ENCODE results near the gene RNF152. TPM values are rescaled to one million over a fixed set of nuclear protein-coding genes. Genes with fewer than 3 reads are reported as not detected.

Gene RNF152, protein sequence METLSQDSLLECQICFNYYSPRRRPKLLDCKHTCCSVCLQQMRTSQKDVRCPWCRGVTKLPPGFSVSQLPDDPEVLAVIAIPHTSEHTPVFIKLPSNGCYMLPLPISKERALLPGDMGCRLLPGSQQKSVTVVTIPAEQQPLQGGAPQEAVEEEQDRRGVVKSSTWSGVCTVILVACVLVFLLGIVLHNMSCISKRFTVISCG
- 0.51 and 0.63 TPM in 2 replicates for total RNA-seq (2014; rRNA removed)
- 0.34 TPM for polyA plus RNA-seq (2012)

DNA sequence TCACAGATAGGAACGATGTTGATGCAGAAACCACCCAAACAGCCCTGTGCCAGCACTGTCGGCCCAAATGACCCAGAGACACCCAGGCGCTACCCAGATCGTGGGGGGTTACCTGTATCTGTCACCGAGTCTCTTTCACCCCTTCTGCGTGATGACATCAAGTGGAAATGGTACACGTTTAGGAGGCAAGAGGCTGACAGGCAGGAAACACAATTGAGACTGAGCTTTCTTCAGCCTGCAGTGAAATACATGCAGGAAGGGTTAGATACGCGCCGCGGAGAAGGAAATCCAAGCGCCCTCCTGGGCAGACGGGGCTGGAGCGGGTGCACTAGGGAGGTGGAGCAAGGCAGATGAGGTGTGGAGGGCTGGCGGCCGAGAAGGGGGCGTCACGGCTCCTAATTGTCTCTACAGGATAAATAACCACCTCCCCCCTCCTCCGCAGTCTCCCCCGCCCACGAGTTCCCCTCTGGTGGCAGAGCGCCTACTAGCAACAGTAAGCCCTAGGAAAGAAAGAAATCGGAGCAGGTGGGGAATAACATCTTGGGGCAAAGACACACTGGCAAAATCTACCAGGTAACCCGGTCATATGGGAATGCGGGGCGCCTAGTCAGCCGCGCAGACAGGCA lies at the start of gene RNF152:
TSS of gene RNF152 (minus strand) at position 325 of the 626 bp plus-strand sequence. CDS start 76,544 bp downstream, outside the sequence.
- DNase-seq (ENCODE audit: low read depth), result no peak

DNA sequence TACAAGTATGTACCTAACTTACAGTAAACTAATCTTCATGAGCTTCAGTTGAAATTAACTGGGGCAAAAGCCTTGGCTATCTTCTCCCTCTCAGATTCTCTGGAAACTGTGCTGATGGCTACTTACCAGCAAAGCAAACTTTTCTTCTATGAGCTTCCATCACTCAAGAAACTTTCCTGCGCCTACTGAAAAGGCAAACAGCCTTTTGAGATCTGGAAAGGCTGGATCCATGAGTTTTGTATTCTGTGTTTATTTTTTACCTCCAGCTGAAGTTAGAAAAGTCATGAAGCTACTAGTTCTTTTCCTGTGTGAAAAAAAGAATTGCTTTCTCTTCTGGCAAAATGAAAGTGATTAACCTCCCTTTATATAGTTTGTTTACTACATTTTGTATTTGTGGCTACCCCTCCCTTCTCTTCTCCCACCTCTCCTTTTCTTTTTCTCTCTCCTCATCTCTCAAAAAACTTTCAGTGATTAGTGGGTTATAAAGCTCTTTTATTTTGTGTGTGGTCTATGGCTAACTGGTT lies 49.2 kb upstream of the RNF152 start:
- DNase-seq (ENCODE audit: low read depth), result no peak

DNA sequence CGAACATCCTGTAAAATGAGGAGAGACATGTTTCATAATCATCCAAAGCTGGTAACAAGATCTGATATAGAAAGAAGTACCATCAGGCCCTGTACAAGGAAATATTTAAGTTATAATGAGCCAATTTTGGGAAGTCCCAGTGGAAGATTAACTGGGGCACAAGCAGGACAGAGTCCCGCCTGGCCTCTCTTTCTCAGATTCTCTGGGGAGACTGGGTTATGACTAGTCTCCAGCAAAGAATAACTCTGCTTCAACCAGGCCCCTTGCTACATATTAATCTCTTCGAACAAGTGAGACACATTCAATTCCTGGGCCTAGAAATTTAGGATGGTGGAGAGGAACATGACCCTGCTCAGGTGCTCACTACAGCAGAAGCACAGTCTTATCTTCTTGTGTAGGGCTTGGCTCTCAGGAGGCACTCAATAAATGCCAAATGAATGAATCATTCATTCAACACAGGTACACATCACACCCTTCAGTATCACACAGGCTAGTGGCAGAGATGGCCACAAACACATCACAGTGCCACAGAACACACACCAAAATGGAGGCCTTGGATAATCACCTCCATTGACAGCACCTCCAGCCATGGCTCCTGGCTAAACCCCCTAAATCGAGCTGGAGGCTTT lies 46.4 kb upstream of the RNF152 start:
- no peak for DNase-seq (ENCODE audit: low read depth)

DNA sequence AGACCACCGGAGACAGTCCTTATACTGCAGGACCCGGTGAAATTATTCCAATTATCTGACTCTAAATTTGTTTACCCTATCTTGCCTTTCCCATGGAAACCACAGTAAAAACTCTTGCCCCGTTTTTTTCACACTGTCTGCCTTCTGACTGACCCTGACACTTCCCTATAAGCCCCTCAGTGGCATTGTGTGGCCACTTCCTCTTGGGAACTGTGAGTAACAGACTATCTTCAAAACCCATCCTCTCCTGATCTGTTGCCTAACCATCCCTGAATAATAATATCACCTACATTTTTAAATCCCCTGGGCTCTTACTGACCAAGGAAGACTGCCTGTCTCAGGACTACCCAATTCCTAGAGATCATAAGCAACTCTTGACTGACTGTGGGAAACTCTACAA lies 42.6 kb upstream of the RNF152 start:
- DNase-seq (ENCODE audit: low read depth), result no peak

DNA sequence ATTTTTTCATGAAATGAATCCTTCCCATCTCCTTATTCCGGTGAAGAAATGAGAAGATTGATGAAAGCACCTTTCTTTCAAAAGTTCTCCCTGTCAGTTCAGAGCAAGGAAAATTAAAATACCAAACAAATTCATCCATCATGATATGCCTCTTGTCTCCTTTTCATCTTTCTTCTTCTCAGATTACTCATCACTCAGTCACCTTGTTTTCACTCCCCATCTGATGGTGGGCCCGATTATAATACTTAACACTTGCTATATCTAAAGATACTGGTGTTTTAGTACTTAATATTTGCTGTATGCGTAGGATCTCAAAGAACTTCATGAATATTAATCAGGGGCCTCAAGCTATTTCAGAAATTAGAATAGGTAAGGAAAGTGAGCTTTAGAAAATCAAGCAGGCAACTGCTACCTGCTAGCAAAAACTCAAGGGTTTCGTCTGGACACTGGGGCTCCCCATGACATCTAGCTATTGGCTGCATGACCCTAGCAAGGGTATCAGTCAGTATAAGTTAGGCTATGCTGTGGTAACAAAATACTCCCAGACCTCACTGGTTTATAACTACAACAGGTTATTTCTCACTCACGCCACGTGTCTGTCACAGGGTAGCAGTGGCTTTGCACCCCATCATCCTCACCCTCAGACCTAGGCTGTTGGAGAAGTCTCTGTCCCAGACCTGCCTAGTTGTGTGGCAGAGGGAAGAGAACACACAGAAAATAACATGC lies 39.0 kb upstream of the RNF152 start:
- DNase-seq (ENCODE audit: low read depth), result no peak

DNA sequence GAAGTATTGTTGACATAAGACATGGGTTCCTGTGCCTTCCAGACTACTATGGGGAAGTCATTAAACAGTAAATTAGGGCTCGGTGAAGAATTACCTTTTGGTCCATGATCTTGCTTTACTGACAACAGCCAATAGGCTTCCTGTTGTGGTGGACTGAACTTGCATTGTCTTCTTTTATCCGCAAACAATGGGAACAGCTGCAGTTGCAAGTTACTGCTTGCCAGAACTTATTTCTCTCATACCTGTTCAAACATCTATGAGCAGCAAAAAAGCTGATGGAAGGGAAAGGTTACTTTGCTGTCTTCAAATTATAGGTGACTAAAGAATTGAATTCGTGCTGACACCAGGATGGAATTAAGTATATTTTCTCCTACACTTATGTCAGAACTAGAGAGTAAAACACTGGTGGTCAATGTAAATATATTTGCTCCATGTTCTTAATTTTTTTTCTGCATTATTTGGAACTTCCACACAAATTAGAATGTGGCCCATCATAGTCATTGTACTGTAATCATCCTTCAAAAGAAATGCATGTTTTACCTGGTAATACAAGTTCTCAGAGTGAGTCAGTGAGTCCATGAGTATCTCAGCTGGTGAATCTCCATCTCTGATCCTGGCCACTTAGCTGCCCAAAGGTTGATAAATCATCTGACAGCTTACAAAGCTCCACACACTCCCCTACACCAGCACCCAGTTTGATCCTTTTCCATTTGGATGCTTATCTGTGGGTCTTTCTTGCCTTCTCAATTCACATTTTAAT lies 37.3 kb upstream of the RNF152 start:
- no peak for DNase-seq (ENCODE audit: low read depth)

DNA sequence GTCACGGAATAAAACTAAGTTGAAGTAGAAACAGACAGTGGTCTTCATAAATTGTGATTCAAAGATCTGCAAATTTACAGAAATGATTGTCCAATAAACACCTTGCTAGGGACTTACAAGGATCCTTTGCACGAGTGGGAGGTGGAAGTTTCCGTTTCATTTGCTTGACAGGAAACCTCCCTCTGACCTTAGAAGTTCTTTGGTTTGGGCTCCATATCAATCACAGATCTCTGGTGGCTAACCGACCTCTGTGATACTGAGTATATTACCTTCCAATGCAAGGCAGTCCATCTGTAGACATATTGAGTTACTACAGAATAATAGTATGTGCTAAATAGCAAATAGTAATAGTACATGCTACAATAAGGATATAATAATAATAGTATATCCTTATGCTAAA lies 33.7 kb upstream of the RNF152 start:
- DNase-seq (ENCODE audit: low read depth), result no peak

DNA sequence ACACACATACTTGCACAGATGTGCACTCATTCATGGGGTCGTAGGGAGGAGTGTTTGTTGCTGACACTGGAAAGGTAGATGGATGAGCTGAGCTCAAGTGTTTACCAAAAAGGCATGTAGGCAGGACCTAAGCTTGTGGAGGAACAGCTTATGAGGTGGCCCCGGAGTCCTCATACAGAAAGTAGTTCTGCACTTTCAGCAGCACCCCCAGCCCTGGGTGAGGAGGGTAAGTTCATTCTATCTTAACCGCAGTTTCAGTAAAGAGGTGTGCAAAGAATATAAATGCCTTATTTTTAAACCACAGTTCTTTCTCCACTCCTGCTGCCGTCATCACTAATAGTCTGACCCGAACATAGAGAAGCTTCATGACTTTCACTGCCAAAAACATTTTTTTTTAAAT lies 31.7 kb upstream of the RNF152 start:
- no peak for DNase-seq (ENCODE audit: low read depth)

DNA sequence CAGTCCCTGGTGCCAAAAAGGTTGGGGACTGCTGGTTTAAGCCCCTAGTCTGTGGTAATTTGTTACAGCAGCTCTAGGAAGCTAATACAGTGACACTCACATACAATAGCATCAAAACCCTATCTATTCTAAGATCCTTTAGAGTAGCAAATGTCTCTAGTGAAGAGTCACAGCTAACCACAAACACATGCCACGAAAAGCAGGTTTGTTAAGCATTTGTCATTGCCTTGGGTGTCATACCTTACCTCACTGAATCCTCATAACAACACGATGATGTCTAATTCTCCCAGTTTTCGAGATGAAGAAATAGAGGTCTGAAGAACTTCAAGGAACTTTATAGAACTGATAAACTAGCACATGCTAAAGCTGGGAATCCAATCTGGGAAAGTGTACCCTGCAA lies 29.6 kb upstream of the RNF152 start:
- DNase-seq (ENCODE audit: low read depth), result no peak

DNA sequence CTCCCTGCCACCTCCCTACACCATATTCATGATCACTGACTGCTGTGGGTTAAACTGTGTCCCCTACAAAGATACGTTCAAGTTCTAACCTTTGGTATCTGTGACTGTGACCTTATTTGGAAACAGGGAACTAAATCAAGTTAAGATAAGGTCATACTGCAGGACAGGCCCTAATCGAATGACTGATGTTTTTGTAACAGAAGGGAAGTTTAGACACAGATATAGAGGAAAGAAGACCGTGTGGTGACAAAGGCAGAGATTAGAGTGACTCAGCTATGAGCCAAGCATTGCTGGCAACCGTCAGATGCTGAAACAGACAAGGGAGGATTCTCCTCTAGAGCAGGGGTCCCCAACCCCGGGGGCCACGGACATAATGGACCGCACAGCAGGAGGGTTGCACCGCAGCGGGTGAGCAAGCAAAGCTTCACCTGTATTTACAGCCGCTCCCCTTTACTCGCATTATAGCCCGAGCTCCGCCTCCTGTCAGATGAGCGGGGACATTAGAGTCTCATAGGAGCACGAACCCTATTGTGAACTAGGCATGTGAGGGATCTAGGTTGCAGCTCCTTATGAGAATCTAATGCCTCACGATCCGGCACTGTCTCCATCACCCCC lies 28.9 kb upstream of the RNF152 start:
- DNase-seq (ENCODE audit: low read depth), result no peak

DNA sequence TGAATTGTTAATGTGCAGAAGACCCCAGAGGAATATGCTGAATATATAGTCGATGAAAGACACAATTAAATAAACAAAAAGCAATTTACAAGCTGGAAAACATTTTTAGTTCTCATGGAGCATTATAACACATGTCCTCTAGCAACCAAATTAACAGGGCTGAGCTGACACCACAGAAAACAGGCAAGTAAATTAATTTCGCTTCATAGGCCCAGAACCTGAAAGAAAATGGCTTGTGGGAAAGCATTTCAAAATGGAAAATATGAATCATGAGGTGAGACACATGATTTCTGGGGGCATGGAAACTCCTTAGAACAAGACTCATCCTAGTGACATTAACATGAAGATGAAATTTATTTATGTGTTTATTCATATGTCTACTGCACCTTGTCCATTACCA lies 25.0 kb upstream of the RNF152 start:
- DNase-seq (ENCODE audit: low read depth), result peak; percentile 13

DNA sequence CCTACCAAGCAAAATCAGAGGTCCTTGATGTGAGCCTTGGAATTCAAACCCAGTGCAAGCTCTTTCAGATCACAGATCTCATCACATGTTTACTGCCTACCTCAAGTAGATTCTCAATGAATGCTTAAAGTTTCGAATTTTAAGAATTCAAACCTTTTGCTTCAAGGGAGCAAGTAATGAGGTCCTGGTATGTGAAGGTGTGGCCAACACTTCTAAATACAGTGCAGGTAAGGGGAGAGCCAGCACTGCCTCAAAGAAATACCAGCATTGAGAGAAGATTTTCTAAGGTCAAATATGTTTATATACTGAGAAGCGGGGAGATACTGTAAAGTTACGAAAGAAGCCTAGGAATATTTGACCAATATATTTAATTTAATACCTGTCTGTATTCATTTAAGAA lies 19.7 kb upstream of the RNF152 start:
- no peak for DNase-seq (ENCODE audit: low read depth)

DNA sequence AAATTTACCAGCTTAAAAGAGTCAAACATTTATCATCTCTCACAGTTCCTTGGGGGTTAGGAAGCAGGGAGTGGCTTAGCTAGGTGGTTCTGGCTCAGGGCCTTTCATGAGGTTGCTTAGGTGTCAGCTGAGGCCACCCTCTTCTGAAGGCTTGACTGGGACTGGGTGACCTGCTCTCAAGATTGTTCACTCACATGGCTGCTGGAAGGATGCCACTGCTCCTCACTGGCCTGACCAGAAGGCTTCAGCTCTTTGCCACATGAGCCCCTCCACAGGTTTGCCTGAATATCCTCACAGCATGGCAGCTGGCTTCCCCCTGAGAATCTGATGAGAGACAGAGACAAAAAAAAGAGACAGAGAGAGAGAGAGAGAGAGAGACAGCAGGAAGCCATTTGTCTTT lies 17.3 kb upstream of the RNF152 start:
- DNase-seq (ENCODE audit: low read depth), result no peak

DNA sequence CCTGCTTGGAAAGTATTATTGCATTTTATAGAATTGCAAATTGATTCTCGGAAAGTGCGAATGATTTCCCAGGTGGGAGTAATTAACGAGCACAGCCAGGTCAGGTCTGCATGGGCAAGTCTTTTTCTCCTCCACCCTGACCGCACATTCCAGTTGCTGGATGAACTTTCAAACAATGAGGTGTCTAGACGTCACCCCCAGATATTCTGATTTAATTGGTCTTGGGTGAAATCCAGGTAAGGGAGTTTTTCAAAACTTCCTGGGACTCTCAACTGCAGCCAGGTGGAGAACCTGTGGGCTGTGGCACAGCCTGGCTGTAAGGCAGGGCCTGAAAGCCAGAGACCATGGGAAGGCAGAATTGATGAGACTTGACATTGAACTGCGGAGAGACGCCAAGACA lies 15.9 kb upstream of the RNF152 start:
- DNase-seq (ENCODE audit: low read depth), result no peak

DNA sequence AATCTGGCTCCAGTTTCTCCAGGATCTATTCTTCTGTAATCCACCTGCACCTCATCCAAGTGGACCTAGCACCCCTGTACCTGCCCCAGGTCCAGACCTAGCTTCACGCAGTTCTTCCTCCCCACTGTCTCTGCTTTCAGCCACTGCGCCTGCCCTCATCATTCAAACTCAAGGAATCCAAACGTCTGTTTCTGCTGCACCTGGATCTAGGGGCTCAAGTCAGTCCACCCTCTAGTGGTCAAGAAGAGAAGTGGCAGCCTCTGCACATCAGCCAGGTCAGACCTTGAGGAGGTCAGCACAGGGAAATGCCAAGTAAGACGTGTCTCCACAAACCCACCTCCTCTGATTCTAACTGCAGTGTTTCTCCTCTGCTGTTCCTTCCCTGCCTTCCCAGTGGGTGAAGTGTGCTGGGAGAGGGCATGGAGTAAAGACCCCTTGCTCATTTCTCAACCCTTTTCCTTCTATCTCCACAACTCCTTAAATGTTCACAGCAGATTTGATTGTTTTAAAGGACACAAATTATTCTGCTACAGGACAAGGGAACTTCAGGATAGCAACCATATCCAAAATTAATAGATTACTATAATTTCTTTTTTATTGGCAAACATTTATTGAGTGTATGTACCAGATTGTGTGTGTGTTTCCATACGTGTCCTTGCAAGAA lies 8.6 kb upstream of the RNF152 start:
- peak; percentile 53 for DNase-seq (ENCODE audit: low read depth)

DNA sequence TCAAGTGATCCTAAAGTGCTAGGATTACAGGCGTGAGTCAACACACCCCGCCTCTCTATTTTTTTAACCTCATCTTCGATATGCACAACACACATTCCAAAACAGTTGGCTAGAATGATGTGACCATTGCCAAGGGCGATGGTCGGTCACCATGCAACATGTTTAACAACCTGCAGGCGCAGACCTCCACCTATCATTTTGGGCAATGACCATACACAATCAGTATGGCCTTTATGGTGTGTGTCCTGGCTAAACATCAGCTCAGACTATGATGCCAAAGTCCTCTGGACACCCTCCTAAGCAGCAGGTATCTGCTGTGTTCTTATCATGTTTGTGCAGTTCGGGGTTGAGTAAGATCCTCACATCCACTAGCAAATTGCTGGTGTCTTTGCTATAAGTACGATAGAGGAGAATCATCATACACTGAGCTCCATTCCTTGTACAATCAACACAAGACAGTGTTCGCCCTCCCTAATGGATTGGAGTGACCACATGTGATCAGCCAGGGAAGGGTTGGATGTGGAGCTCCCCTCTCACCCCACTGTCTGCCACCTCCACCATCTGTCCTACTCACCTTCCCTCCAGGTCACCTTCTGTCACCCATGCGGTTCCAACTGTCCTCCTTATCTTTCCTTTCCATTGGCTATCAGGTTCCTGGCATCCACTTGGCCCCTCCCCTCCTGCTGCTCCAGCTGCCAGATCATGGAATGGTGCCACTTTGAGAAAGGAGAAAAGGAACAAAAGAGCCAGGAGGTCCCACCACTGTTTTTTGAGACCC lies 7.9 kb upstream of the RNF152 start:
- no peak for DNase-seq (ENCODE audit: low read depth)

DNA sequence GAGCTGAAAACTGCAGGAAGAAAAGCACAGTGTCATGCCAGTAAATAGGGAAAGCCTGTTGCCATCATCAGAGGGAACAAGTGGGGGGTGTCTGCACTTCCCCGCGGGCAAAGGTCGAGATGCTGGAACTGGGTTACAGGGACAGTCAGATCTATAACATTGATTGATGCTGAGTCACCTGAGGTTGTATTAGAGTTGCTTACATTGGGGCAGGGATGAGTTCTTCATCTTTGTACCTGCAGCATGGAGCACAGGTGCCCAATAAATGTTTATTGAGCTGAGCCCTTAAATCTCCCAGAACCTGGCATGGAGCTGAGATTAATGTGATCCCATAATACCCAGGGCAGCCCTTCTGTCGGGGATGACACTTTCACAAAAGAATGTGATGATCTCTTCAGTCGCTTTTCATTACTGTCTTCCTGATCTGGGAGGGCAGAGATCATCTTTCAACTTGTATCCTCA lies 5.9 kb upstream of the RNF152 start:
- no peak for DNase-seq (ENCODE audit: low read depth)

DNA sequence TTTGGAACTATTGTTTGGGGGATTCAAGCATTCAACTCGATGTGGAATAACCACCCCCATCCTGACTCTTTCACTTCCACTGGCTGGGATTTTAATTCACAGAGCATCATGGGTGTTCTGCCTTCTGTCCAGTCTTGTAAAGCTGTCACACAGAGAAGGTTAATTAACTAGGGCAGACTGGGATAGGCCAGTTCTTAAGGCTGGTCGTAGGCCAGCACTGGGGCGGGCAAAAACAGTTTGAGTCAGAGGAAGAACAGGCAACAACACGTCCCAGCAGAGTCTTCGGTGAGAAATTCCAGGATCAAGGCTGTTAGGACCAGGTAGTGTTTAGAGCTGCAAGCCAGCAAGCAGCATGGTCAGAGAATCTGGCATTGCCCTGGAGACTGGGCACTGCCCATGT lies 4.0 kb upstream of the RNF152 start:
- peak; percentile 67 for DNase-seq (ENCODE audit: low read depth)

DNA sequence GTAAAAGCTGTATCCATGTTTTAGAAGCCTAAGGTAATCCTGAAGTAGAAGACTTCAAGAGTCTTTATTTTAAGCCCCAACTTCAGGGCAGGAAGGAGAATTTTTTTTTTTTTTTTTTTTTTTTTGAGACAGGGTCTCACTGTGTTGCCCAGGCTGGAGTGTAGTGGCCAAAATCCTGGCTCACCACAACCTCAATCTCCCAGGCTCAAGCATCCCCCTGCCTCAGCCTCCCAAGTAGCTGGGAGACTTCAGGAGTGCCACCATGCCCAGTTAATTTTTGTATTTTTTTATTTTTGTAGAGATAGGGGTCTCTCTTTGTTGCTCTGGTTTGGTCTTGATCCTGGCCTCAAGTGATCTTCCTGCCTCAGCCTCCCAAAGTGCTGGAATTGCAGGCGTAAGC lies 3.3 kb upstream of the RNF152 start:
- DNase-seq (ENCODE audit: low read depth), result no peak

Data from LHCN-M2 (cell line).